SU-DHL-6 (cell line): ENCODE results near the gene CHST1.

Source experiments
- H2AFZ ChIP-seq: fragments of 200-600 bp; sonication (generic); 2 replicates; pipeline ENCODE4 v1.6.1; 2014; ENCODE audit warnings: low read depth, mild to moderate bottlenecking, moderate library complexity, mixed read lengths, antibody characterized with exemption, low read length; ENCODE audit not compliant: severe bottlenecking
- H3F3A ChIP-seq: fragments of 200-600 bp; shearing (Covaris generic); 2 replicates; pipeline ENCODE4 v1.6.0; 2016; ENCODE audit warnings: antibody characterized with exemption, mild to moderate bottlenecking; ENCODE audit not compliant: insufficient read depth
- H3K27ac ChIP-seq: fragments of 200-600 bp; sonication (generic); 2 replicates; pipeline ENCODE4 v1.5.1; 2016; ENCODE audit warnings: low read depth, mild to moderate bottlenecking, low read length, moderate library complexity, mixed read lengths
- H3K27me3 ChIP-seq: fragments of 200-600 bp; sonication (generic), shearing (Covaris generic); 2 replicates; pipeline ENCODE4 v1.6.0; 2014; ENCODE audit warnings: mild to moderate bottlenecking, low read length
- H3K36me3 ChIP-seq: fragments of 200-600 bp; sonication (generic); 2 replicates; pipeline ENCODE4 v1.6.1; 2014; ENCODE audit warnings: mild to moderate bottlenecking, low read length, mixed read lengths
- H3K4me2 ChIP-seq: fragments of 300-600, 200-600 bp; shearing (Covaris generic), sonication (generic); 2 replicates; pipeline ENCODE4 v1.6.0; 2014; ENCODE audit warnings: low read length, low read depth, mild to moderate bottlenecking; ENCODE audit not compliant: poor library complexity, severe bottlenecking
- H3K4me3 ChIP-seq: fragments of 200-600 bp; sonication (generic); 2 replicates; pipeline ENCODE4 v1.5.1; 2014; ENCODE audit warnings: antibody characterized with exemption, low read length, mild to moderate bottlenecking, mixed read lengths; ENCODE audit not compliant: insufficient read depth, poor library complexity, severe bottlenecking
- H3K79me2 ChIP-seq: fragments of 200-600 bp; sonication (generic); 2 replicates; pipeline ENCODE4 v1.6.1; 2014; ENCODE audit warnings: mild to moderate bottlenecking, low read length, moderate library complexity; ENCODE audit not compliant: insufficient read depth
- H3K9ac ChIP-seq: fragments of 200-600 bp; sonication (generic); 2 replicates; pipeline ENCODE4 v1.7.0; 2014; ENCODE audit warnings: mild to moderate bottlenecking, low read length
- H3K9me2 ChIP-seq: fragments of 200-600 bp; sonication (generic); replicated peaks from 2 replicates; pipeline ENCODE4 v1.6.1; 2014; ENCODE audit warnings: low read length; ENCODE audit not compliant: insufficient read depth
- H3K9me3 ChIP-seq: fragments of 200-600 bp; sonication (generic); 2 replicates; pipeline ENCODE4 v1.6.1; 2014; ENCODE audit warnings: low read length, mixed read lengths; ENCODE audit not compliant: insufficient read depth
- H4K20me1 ChIP-seq: fragments of 200-600 bp; sonication (generic); 2 replicates; pipeline ENCODE4 v1.6.1; 2014; ENCODE audit warnings: low read depth, mild to moderate bottlenecking, antibody characterized with exemption, low read length, moderate library complexity, mixed read lengths
- CTCF ChIP-seq: fragments of 200-600 bp; sonication (generic); IDR thresholded peaks from one replicate; pipeline ENCODE4 v1.5.1; 2017; ENCODE audit warnings: antibody characterized with exemption, mild to moderate bottlenecking, low read length, moderate library complexity; ENCODE audit not compliant: insufficient read depth, poor library complexity, severe bottlenecking
- EZH2phosphoT487 ChIP-seq: fragments of 200-600 bp; sonication (generic), shearing (Covaris generic); conservative IDR thresholded peaks from 2 replicates; pipeline ENCODE4 v1.6.1; 2018; ENCODE audit warnings: mild to moderate bottlenecking, antibody characterized with exemption, low read length, moderate library complexity, mixed read lengths

CHST1 gene

GRCh38 chr11:45616802-45617549, 48.4 kb downstream of the CHST1 start:
- TF ChIP-seq EZH2phosphoT487, result no peak
- TF ChIP-seq CTCF, result no peak
- Histone ChIP-seq H3K79me2 (no peaks in the 10 kb centered on the region), H2AFZ (no peak overlapping the region), H4K20me1 (no peaks in the 10 kb centered on the region), H3K27me3 (no peaks in the 10 kb centered on the region), H3K4me2 (no peak overlapping the region), H3K4me3 (no peak overlapping the region), H3K9ac (no peak overlapping the region), H3F3A (no peaks in the 10 kb centered on the region), H3K9me3 (peaks cover 16% of the 10 kb centered on the region; the same call in 1 of the 2 replicates), H3K36me3 (no peaks in the 10 kb centered on the region), H3K27ac (no peak overlapping the region), H3K9me2 (no peaks in the 10 kb centered on the region; the same call in 1 of the 2 replicates)

GRCh38 chr11:45615182-45615792, 50.1 kb downstream of the CHST1 start:
- Histone ChIP-seq H2AFZ (no peak overlapping the region), H3K27me3 (no peaks in the 10 kb centered on the region), H3K4me3 (no peak overlapping the region), H3K36me3 (no peaks in the 10 kb centered on the region), H3K9me2 (no peaks in the 10 kb centered on the region; the same call in 1 of the 2 replicates), H3K27ac (no peak overlapping the region), H4K20me1 (no peaks in the 10 kb centered on the region), H3F3A (no peaks in the 10 kb centered on the region), H3K79me2 (no peaks in the 10 kb centered on the region), H3K9me3 (peaks cover 2% of the 10 kb centered on the region; the same call in 1 of the 2 replicates), H3K9ac (no peak overlapping the region), H3K4me2 (no peak overlapping the region)
- TF ChIP-seq CTCF (no peak), EZH2phosphoT487 (no peak)

GRCh38 chr11:45614196-45614828, 51.1 kb downstream of the CHST1 start:
- TF ChIP-seq CTCF (no peak), EZH2phosphoT487 (no peak)
- H3K27me3 ChIP-seq, result no peaks in the 10 kb centered on the region
- H3K4me3 ChIP-seq, result no peak overlapping the region
- no peaks in the 10 kb centered on the region; the same call in 1 of the 2 replicates for H3K9me2 ChIP-seq
- no peaks in the 10 kb centered on the region for H3K79me2 ChIP-seq
- H4K20me1 ChIP-seq, result no peaks in the 10 kb centered on the region
- no peak overlapping the region for H3K4me2 ChIP-seq
- H3K9ac ChIP-seq, result no peak overlapping the region
- no peak overlapping the region for H3K27ac ChIP-seq
- no peaks in the 10 kb centered on the region for H3K9me3 ChIP-seq
- H2AFZ ChIP-seq, result no peak overlapping the region
- no peaks in the 10 kb centered on the region for H3F3A ChIP-seq
- no peaks in the 10 kb centered on the region for H3K36me3 ChIP-seq
